B cell (primary cell): ENCODE results near the gene SFXN5. TPM values are rescaled to one million over a fixed set of nuclear protein-coding genes. Genes with fewer than 3 reads are reported as not detected.

Experiments
- ATAC-seq: fragments of 200-7000 bp; cut with Tn5 transposase; one replicate; pipeline ENCODE4 v1.10.0; 2021; ENCODE audit warnings: low read depth, mild to moderate bottlenecking, moderate number of reproducible peaks, moderate library complexity
- CTCF ChIA-PET: fragments of 350-600 bp; sonication (Branson Sonifier 250); formaldehyde crosslinking; loops from one replicate; lab custom pipeline; 2021; ENCODE audit warnings: antibody characterized with exemption, inconsistent platforms; lab: Charles Lee
- POLR2A ChIA-PET: fragments of 350-600 bp; sonication (Branson Sonifier 250); formaldehyde crosslinking; loops from one replicate; lab custom pipeline; 2021; ENCODE audit warnings: antibody characterized with exemption; lab: Charles Lee
- DNase-seq: peaks from one replicate; pipeline ENCODE4 v3.0.0; 2013
- H2AFZ ChIP-seq: 2 replicates; pipeline ENCODE4 v1.6.1; 2012; ENCODE audit warnings: mild to moderate bottlenecking, low read depth, low read length; ENCODE audit not compliant: insufficient read depth, poor library complexity, severe bottlenecking
- H3K27ac ChIP-seq, 2 donors: 1 replicate in 1 of 2; 2 replicates in 1 of 2; pipeline ENCODE4 v1.5.1; 2012 to 2013; ENCODE audit warnings: low read length in 2 of 2, mild to moderate bottlenecking in 2 of 2, moderate library complexity in 1 of 2
- H3K27me3 ChIP-seq, 4 experiments: fragments of 200-600 bp in 1 of 4; sonication (generic) in 1 of 4; replicated peaks in 1 of 4; 1 replicate in 2 of 4; 2 replicates in 2 of 4; pipeline versions ENCODE4 v1.6.1 to v1.7.0; 2013 to 2016; ENCODE audit warnings: low read length in 3 of 4, mild to moderate bottlenecking in 2 of 4, mixed read lengths in 1 of 4, moderate library complexity in 1 of 4; ENCODE audit not compliant: insufficient read depth in 4 of 4, control insufficient read depth in 3 of 4; ENCODE audit errors: control extremely low read depth in 1 of 4
- H3K36me3 ChIP-seq, 2 experiments: replicated peaks in 1 of 2; 1 replicate in 1 of 2; 2 replicates in 1 of 2; pipeline versions ENCODE4 v1.6.1 to v1.7.1; 2013; ENCODE audit warnings: low read length in 1 of 2; ENCODE audit not compliant: insufficient read depth in 2 of 2, control insufficient read depth in 1 of 2; ENCODE audit errors: control extremely low read depth in 1 of 2, extremely low read depth in 1 of 2
- H3K4me1 ChIP-seq, 2 donors: fragments of 200-600 bp in 1 of 2; sonication (generic) in 1 of 2; 1 replicate in 1 of 2; 2 replicates in 1 of 2; pipeline versions ENCODE4 v1.5.1 to v1.6.1; 2013 to 2017; ENCODE audit warnings: low read length in 2 of 2; ENCODE audit not compliant: control insufficient read depth in 2 of 2, insufficient read depth in 2 of 2
- H3K4me2 ChIP-seq: replicated peaks from 2 replicates; pipeline ENCODE3; 2012; ENCODE audit warnings: mild to moderate bottlenecking, low read depth, low read length; ENCODE audit not compliant: poor library complexity, severe bottlenecking
- H3K4me3 ChIP-seq, 5 experiments: fragments of 200-600 bp in 1 of 5; sonication (generic) in 1 of 5; 1 replicate in 3 of 5; 2 replicates in 2 of 5; pipeline versions ENCODE4 v1.5.1 to v1.7.0; 2011 to 2016; ENCODE audit warnings: low read length in 4 of 5, mild to moderate bottlenecking in 4 of 5, low read depth in 2 of 5, control low read depth in 1 of 5, moderate library complexity in 1 of 5; ENCODE audit not compliant: insufficient read depth in 1 of 5; ENCODE audit errors: control extremely low read depth in 1 of 5, extremely low read depth in 1 of 5
- H3K79me2 ChIP-seq: fragments of 200-600 bp; sonication (generic); one replicate; pipeline ENCODE4 v1.6.0; 2016; ENCODE audit warnings: low read length; ENCODE audit not compliant: control insufficient read depth, insufficient read depth
- H3K9ac ChIP-seq: fragments of 200-600 bp; sonication (generic); 2 replicates; pipeline ENCODE4 v1.6.1; 2017; ENCODE audit warnings: mild to moderate bottlenecking, low read length, moderate library complexity
- H3K9me3 ChIP-seq, 3 donors: one replicate each; pipeline versions ENCODE4 v1.6.1 to v1.7.1; 2013; ENCODE audit warnings: low read length in 2 of 3; ENCODE audit not compliant: control insufficient read depth in 2 of 3, insufficient read depth in 1 of 3; ENCODE audit errors: control extremely low read depth in 1 of 3
- H4K20me1 ChIP-seq: 2 replicates; pipeline ENCODE4 v1.6.0; 2012; ENCODE audit warnings: mild to moderate bottlenecking, low read length; ENCODE audit not compliant: insufficient read depth, control insufficient read depth, poor library complexity, severe bottlenecking
- H3K27ac Mint-ChIP-seq: one replicate; pipeline ENCODE4 v1.8.0; 2021; ENCODE audit warnings: mixed read lengths
- H3K27me3 Mint-ChIP-seq: one replicate; pipeline ENCODE4 v1.8.0; 2021; ENCODE audit warnings: mixed read lengths
- H3K4me1 Mint-ChIP-seq: one replicate; pipeline ENCODE4 v1.8.0; 2021; ENCODE audit warnings: mixed read lengths
- H3K4me3 Mint-ChIP-seq: one replicate; pipeline ENCODE4 v1.8.0; 2021; ENCODE audit warnings: mixed read lengths
- H3K9me3 Mint-ChIP-seq: one replicate; pipeline ENCODE4 v1.8.0; 2022; ENCODE audit warnings: mixed read lengths; ENCODE audit not compliant: insufficient read depth
- EZH2 ChIP-seq: IDR thresholded peaks from 2 replicates; pipeline ENCODE4 v1.6.1; 2012; ENCODE audit warnings: borderline replicate concordance, low read depth, mild to moderate bottlenecking, moderate library complexity, low read length; ENCODE audit not compliant: insufficient read depth, poor library complexity, severe bottlenecking
- WGBS: methylation state at CpG from one replicate; pipeline ENCODE4 v1.1.5; 2013; ENCODE audit warnings: missing lambda C conversion rate; ENCODE audit not compliant: insufficient coverage; 5-methylcytosine and 5-hydroxymethylcytosine counted together
- intact Hi-C: fragments of 100-400 bp; cut with micrococcal nuclease; formaldehyde crosslinking; loops from one replicate; pipeline ENCODE4 v1.10.0; 2022
- polyA plus RNA-seq: library from polyadenylated mRNA; depleted of rRNA; stranded (reverse); fragments of >200 nt; gene quantifications from 2 replicates; pipeline ENCODE4 v1.2.3, GENCODE V29; 2012
- total RNA-seq, 2 donors: library from RNA; stranded (reverse); fragments of 120-200 nt in 1 of 2; gene quantifications; 1 replicate in 1 of 2; 2 replicates in 1 of 2; pipeline versions ENCODE4 v1.2.3 to v1.2.4, GENCODE V29; 2013 to 2022
- TF ChIP-seq, protein P1 (sequence below): fragments of 200-600 bp; IDR thresholded peaks from one replicate; pipeline ENCODE4 v1.8.0; 2022; ENCODE audit warnings: antibody characterized with exemption, mild to moderate bottlenecking

SFXN5 gene
- total and polyA plus RNA-seq, 2 donors (not counting 1 experiment from before 2014, with no cell fraction given): 8.0 to 16.9 TPM

DNA sequence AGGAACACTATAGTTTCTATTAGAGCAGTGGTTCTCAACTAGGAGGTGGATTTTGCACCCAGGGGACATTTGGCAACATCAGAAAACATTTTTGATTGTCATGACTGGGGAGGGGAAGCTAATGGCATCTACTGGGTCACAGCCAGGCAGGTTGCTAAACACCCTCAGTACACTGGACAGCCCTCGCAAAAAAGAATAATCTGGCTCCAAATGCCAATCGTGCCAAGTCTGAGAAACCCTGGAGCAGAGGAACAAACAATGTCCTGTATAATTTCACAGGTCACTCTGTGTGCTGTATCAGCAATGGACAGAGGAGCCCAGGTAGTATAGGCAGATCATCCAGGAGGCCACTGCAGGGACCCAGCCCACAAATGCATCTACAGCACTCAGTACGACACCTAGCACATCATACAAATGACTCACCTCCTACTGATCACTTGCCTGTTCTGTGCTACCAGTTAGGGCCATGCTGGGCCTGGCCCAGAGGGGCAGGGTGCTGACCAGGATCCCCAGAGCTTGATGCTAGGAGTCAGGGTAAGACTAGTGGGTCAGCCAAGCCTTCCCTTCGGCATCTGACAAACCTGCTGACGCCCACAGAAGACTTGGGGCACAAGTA, 37.6 kb downstream of the SFXN5 start:
- ATAC-seq: no peak
- no peaks in the 10 kb centered on the region for H3K27me3 Mint-ChIP-seq
- intact Hi-C loops: no loop called here

GRCh38 chr2:73033142-73033765, 38.3 kb downstream of the SFXN5 start:
- Histone ChIP-seq H3K9me3 (no peaks in the 10 kb centered on the region), H3K4me3 (no peak overlapping the region), H3K27me3 (no peaks in the 10 kb centered on the region), H3K36me3 (no peaks in the 10 kb centered on the region), H3K27ac (no peak overlapping the region), H3K79me2 (no peaks in the 10 kb centered on the region), H4K20me1 (no peaks in the 10 kb centered on the region), H3K9ac (no peak overlapping the region), H3K4me1 (no peaks in the 10 kb centered on the region), H3K4me2 (no peak overlapping the region), H2AFZ (no peak overlapping the region)
- ATAC-seq: no peak
- no peak for DNase-seq
- Mint-ChIP-seq H3K27ac (no peak overlapping the region), H3K4me3 (no peak overlapping the region), H3K27me3 (no peaks in the 10 kb centered on the region), H3K9me3 (no peaks in the 10 kb centered on the region), H3K4me1 (peaks cover 9% of the 10 kb centered on the region)
- no peak for TF ChIP-seq EZH2
- TF ChIP-seq, protein P1, sequence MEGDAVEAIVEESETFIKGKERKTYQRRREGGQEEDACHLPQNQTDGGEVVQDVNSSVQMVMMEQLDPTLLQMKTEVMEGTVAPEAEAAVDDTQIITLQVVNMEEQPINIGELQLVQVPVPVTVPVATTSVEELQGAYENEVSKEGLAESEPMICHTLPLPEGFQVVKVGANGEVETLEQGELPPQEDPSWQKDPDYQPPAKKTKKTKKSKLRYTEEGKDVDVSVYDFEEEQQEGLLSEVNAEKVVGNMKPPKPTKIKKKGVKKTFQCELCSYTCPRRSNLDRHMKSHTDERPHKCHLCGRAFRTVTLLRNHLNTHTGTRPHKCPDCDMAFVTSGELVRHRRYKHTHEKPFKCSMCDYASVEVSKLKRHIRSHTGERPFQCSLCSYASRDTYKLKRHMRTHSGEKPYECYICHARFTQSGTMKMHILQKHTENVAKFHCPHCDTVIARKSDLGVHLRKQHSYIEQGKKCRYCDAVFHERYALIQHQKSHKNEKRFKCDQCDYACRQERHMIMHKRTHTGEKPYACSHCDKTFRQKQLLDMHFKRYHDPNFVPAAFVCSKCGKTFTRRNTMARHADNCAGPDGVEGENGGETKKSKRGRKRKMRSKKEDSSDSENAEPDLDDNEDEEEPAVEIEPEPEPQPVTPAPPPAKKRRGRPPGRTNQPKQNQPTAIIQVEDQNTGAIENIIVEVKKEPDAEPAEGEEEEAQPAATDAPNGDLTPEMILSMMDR: no peak
- intact Hi-C loops: no loop called here
- WGBS: no CpG with 5 or more reads among the region's 1 CpG
- POLR2A ChIA-PET: no interaction called here
- CTCF ChIA-PET: no interaction called here

More for the DNA sequence above, 37.6 kb downstream of the SFXN5 start:
- no peak for DNase-seq
- peaks cover 9% of the 10 kb centered on the region for H3K4me1 Mint-ChIP-seq
- ChIA-PET POLR2A (no interaction called here), CTCF (no interaction called here)
- no peaks in the 10 kb centered on the region for H3K79me2 ChIP-seq
- H3K9me3 Mint-ChIP-seq: no peaks in the 10 kb centered on the region
- no peaks in the 10 kb centered on the region for H3K4me1 ChIP-seq
- 98% methylated on average over 4 of the region's 5 CpGs for WGBS
- H4K20me1 ChIP-seq: no peaks in the 10 kb centered on the region
- no peak overlapping the region for H3K27ac Mint-ChIP-seq
- no peaks in the 10 kb centered on the region for H3K27me3 ChIP-seq
- H3K4me3 Mint-ChIP-seq: no peak overlapping the region
- no peak overlapping the region for H2AFZ ChIP-seq
- no peak overlapping the region for H3K27ac ChIP-seq
- no peak overlapping the region for H3K4me3 ChIP-seq
- no peaks in the 10 kb centered on the region for H3K36me3 ChIP-seq
- no peak overlapping the region for H3K9ac ChIP-seq
- TF ChIP-seq, protein P1: no peak
- TF ChIP-seq EZH2: no peak
- no peak overlapping the region for H3K4me2 ChIP-seq
- no peaks in the 10 kb centered on the region for H3K9me3 ChIP-seq
